ENCODE measurements around the gene GDPD1.

GRCh38 chr17:59186850-59187249 is 33.5 kb upstream of the GDPD1 start:
- no peak for TF ChIP-seq SUZ12 (IDR thresholded peaks at IDR 0.05)
- no peak for TF ChIP-seq ELF4 (IDR thresholded peaks at IDR 0.05)
- no peak for TF ChIP-seq L3MBTL2 (conservative IDR thresholded peaks at IDR 0.05)
- TF ChIP-seq BHLHE40 (IDR thresholded peaks at IDR 0.05; ENCODE audit: borderline replicate concordance) = no peak
- TF ChIP-seq ZNF384 (IDR thresholded peaks at IDR 0.05) = no peak
- no peak for TF ChIP-seq SP1 (IDR thresholded peaks at IDR 0.05)
- TF ChIP-seq LEF1 (IDR thresholded peaks at IDR 0.05; ENCODE audit: borderline replicate concordance) = no peak
- TF ChIP-seq PKNOX1 (IDR thresholded peaks at IDR 0.05) = no peak
- TF ChIP-seq FOXM1 (IDR thresholded peaks at IDR 0.05; ENCODE audit: borderline replicate concordance) = no peak
- TF ChIP-seq TARDBP (IDR thresholded peaks at IDR 0.05) = no peak

All from HEK293T (cell line).